ENCODE measurements around the gene ANKRD34C.

Gene ANKRD34C

GRCh38 chr15:79310612-79310984, 28.1 kb downstream of the ANKRD34C start (continued):
- TF ChIP-seq KLF1 (tag by site-specific recombination; IDR thresholded peaks at IDR 0.05) (peak; percentile 27; the same call in 1 of the 2 replicates), MYNN (tag by site-specific recombination; IDR thresholded peaks at IDR 0.05; ENCODE audit: borderline replicate concordance) (no peak), PRDM10 (tag by site-specific recombination; IDR thresholded peaks at IDR 0.05) (peak; percentile 18; the same call in 1 of the 2 replicates), KLF8 (tag by site-specific recombination; IDR thresholded peaks at IDR 0.05) (no peak), ZNF701 (tag by site-specific recombination; IDR thresholded peaks at IDR 0.05) (no peak), ZBTB48 (tag by site-specific recombination; IDR thresholded peaks at IDR 0.05) (peak; percentile 75), ZBTB17 (tag by site-specific recombination; IDR thresholded peaks at IDR 0.05) (no peak), ZNF391 (tag by site-specific recombination; IDR thresholded peaks at IDR 0.05; ENCODE audit: borderline replicate concordance, low read depth) (no peak), ZNF621 (tag by site-specific recombination; IDR thresholded peaks at IDR 0.05) (no peak), ZNF791 (tag by site-specific recombination; IDR thresholded peaks at IDR 0.05) (no peak), ZNF138 (tag by site-specific recombination; IDR thresholded peaks at IDR 0.05; ENCODE audit: borderline replicate concordance) (no peak), MZF1 (tag by site-specific recombination; IDR thresholded peaks at IDR 0.05; ENCODE audit: borderline replicate concordance) (no peak), ZNF777 (tag by site-specific recombination; IDR thresholded peaks at IDR 0.05; ENCODE audit: borderline replicate concordance) (no peak)
- TF ChIP-seq, protein P1, sequence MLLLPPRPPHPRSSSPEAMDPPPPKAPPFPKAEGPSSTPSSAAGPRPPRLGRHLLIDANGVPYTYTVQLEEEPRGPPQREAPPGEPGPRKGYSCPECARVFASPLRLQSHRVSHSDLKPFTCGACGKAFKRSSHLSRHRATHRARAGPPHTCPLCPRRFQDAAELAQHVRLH (tag by site-specific recombination; IDR thresholded peaks at IDR 0.05) = no peak
- TF ChIP-seq, protein P2, sequence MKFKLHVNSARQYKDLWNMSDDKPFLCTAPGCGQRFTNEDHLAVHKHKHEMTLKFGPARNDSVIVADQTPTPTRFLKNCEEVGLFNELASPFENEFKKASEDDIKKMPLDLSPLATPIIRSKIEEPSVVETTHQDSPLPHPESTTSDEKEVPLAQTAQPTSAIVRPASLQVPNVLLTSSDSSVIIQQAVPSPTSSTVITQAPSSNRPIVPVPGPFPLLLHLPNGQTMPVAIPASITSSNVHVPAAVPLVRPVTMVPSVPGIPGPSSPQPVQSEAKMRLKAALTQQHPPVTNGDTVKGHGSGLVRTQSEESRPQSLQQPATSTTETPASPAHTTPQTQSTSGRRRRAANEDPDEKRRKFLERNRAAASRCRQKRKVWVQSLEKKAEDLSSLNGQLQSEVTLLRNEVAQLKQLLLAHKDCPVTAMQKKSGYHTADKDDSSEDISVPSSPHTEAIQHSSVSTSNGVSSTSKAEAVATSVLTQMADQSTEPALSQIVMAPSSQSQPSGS (tag by site-specific recombination; IDR thresholded peaks at IDR 0.05; ENCODE audit: low read depth) = no peak
- TF ChIP-seq, protein P3, sequence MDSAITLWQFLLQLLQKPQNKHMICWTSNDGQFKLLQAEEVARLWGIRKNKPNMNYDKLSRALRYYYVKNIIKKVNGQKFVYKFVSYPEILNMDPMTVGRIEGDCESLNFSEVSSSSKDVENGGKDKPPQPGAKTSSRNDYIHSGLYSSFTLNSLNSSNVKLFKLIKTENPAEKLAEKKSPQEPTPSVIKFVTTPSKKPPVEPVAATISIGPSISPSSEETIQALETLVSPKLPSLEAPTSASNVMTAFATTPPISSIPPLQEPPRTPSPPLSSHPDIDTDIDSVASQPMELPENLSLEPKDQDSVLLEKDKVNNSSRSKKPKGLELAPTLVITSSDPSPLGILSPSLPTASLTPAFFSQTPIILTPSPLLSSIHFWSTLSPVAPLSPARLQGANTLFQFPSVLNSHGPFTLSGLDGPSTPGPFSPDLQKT (IDR thresholded peaks at IDR 0.05; ENCODE audit: borderline replicate concordance, low read depth, low read length) = no peak

GRCh38 chr15:79310985-79311900, 28.7 kb downstream of the ANKRD34C start, which contains the start of gene TMED3:
TSS of gene TMED3 (plus strand) at chr15:79311112. CDS start at chr15:79311250, 138 bp downstream.
- POLR2A ChIA-PET = interaction anchor here (0.6 to 1.0 kb wide), 6 partner anchors 8 to 545 kb away, joined by 3 to 4 read pairs (median 3); no protein-coding TSS in a partner anchor
- no peaks in the 10 kb centered on the region for H3K9me3 ChIP-seq (ENCODE audit: control insufficient read depth, insufficient read depth, low read depth, low read length)
- CTCF ChIA-PET = interaction anchor here (0.5 to 2.4 kb wide), 11 partner anchors 8 to 1239 kb away, joined by 3 to 14 read pairs (median 4); no protein-coding TSS in a partner anchor
- H3K4me1 ChIP-seq (ENCODE audit: control insufficient read depth, insufficient read depth, low read length) = peaks cover 6% of the 10 kb centered on the region
- H3K27ac ChIP-seq (ENCODE audit: extremely low read depth, low read depth, low read length) = peak within 1 kb of the TSS; percentile 63; the same call in 1 of the 2 replicates
- peaks cover 15 to 35% of the 10 kb centered on the region in 2 experiments; a peak in 2 of 3 replicates for H3K36me3 ChIP-seq (ENCODE audit: control insufficient read depth in 2 of 2, insufficient read depth in 1 of 2, low read length in 2 of 2)
- H3K4me3 ChIP-seq (ENCODE audit: low read depth, low read length) = peak within 1 kb of the TSS; percentile 79
- no peak for TF ChIP-seq ZNF488 (tag by site-specific recombination; IDR thresholded peaks at IDR 0.05)
- TF ChIP-seq ZNF366 (tag by site-specific recombination; conservative IDR thresholded peaks at IDR 0.05) = no peak
- no peak for TF ChIP-seq SP7 (tag by site-specific recombination; IDR thresholded peaks at IDR 0.05)
- no peak for TF ChIP-seq ZNF223 (tag by site-specific recombination; IDR thresholded peaks at IDR 0.05)
- TF ChIP-seq ZBTB21 (tag by site-specific recombination; IDR thresholded peaks at IDR 0.05) = no peak
- TF ChIP-seq ZSCAN16 (tag by site-specific recombination; IDR thresholded peaks at IDR 0.05) = no peak
- TF ChIP-seq KLF9 (tag by site-specific recombination; IDR thresholded peaks at IDR 0.05; ENCODE audit: low read depth) = 0 out of 2 replicates have a peak, but pooled peaks have one; percentile 2
- no peak for TF ChIP-seq ZNF350 (tag by site-specific recombination; IDR thresholded peaks at IDR 0.05)
- TF ChIP-seq ZNF639 (tag by site-specific recombination; IDR thresholded peaks at IDR 0.05) = no peak
- TF ChIP-seq ZNF560 (tag by site-specific recombination; IDR thresholded peaks at IDR 0.05; ENCODE audit: borderline replicate concordance) = no peak
- no peak for TF ChIP-seq ZNF514 (tag by site-specific recombination; IDR thresholded peaks at IDR 0.05)
